ENCODE measurements around the gene ELMOD1. TPM values are rescaled to one million over a fixed set of nuclear protein-coding genes. Genes with fewer than 3 reads are reported as not detected.

Gene ELMOD1
- total and polyA plus RNA-seq, 4 donors: 0.14 to 0.42 TPM; not detected in 2

GRCh38 chr11:107707215-107707671, 116.3 kb downstream of the ELMOD1 start:
- Histone ChIP-seq H3K9ac (ENCODE audit: low read depth in 1 of 2, low read length in 2 of 2) (no peak overlapping the region), H3K4me3 (ENCODE audit: low read depth in 1 of 3, low read length in 3 of 3) (no peak overlapping the region), H3K9me3 (ENCODE audit: control insufficient read depth in 4 of 4, low read length in 3 of 4) (peaks cover 0 to 3% (median 0%) of the 10 kb centered on the region in 4 donors), H3K4me1 (ENCODE audit: control insufficient read depth in 4 of 4, insufficient read depth in 4 of 4, low read length in 3 of 4) (no peaks in the 10 kb centered on the region), H3K36me3 (ENCODE audit: control insufficient read depth in 4 of 4, insufficient read depth in 3 of 4, low read depth in 1 of 4, low read length in 3 of 4) (no peaks in the 10 kb centered on the region), H3K27me3 (ENCODE audit: control insufficient read depth in 4 of 4, insufficient read depth in 4 of 4, low read length in 3 of 4) (no peaks in the 10 kb centered on the region), H3K27ac (ENCODE audit: low read depth in 1 of 2, low read length in 2 of 2) (no peak overlapping the region)
- TF ChIP-seq JUND (IDR thresholded peaks at IDR 0.05): no peak
- no peak for TF ChIP-seq FOXA2 (IDR thresholded peaks at IDR 0.05)
- TF ChIP-seq RXRA (IDR thresholded peaks at IDR 0.05): no peak
- TF ChIP-seq ZBTB33 (IDR thresholded peaks at IDR 0.05): no peak
- TF ChIP-seq, protein P1, sequence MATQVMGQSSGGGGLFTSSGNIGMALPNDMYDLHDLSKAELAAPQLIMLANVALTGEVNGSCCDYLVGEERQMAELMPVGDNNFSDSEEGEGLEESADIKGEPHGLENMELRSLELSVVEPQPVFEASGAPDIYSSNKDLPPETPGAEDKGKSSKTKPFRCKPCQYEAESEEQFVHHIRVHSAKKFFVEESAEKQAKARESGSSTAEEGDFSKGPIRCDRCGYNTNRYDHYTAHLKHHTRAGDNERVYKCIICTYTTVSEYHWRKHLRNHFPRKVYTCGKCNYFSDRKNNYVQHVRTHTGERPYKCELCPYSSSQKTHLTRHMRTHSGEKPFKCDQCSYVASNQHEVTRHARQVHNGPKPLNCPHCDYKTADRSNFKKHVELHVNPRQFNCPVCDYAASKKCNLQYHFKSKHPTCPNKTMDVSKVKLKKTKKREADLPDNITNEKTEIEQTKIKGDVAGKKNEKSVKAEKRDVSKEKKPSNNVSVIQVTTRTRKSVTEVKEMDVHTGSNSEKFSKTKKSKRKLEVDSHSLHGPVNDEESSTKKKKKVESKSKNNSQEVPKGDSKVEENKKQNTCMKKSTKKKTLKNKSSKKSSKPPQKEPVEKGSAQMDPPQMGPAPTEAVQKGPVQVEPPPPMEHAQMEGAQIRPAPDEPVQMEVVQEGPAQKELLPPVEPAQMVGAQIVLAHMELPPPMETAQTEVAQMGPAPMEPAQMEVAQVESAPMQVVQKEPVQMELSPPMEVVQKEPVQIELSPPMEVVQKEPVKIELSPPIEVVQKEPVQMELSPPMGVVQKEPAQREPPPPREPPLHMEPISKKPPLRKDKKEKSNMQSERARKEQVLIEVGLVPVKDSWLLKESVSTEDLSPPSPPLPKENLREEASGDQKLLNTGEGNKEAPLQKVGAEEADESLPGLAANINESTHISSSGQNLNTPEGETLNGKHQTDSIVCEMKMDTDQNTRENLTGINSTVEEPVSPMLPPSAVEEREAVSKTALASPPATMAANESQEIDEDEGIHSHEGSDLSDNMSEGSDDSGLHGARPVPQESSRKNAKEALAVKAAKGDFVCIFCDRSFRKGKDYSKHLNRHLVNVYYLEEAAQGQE (IDR thresholded peaks at IDR 0.05): no peak
- TF ChIP-seq YY1 (IDR thresholded peaks at IDR 0.05): no peak
- TF ChIP-seq, protein P2, sequence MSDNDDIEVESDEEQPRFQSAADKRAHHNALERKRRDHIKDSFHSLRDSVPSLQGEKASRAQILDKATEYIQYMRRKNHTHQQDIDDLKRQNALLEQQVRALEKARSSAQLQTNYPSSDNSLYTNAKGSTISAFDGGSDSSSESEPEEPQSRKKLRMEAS (IDR thresholded peaks at IDR 0.05): no peak
- no peak for TF ChIP-seq HNF4G (IDR thresholded peaks at IDR 0.05)
- no peak for TF ChIP-seq HNF4A (conservative IDR thresholded peaks at IDR 0.05)
- TF ChIP-seq TAF1 (conservative IDR thresholded peaks at IDR 0.05): no peak
- TF ChIP-seq CTCF (IDR thresholded peaks at IDR 0.05; ENCODE audit: low read depth, low read length, missing input control): no peak
- 79% methylated on average over 3 of the region's 3 CpGs for WGBS
- no peak for DNase-seq (ENCODE audit: low spot score)

DNA sequence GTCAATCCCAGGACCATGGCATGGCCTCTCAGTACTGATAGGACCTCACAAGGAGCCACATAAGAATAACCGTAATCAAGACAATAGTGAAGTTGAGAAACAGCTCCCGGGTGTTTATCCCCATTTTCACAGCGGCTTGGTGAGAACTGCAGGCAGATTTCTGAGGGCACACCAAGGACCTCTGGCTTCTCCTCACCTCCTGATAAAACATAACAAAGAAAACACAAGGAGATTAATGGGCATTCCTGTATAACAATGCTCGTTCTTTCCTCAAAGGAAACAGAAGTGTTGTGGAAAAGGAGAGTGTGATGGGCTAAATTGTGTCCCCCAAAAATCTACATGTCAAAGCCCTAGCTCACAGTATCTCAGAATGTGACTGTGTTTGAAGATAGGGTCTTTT, 116.9 kb downstream of the ELMOD1 start:
- DNase-seq (ENCODE audit: low spot score): no peak
- 49% methylated on average over 4 of the region's 4 CpGs for WGBS
- H3K4me1 ChIP-seq (ENCODE audit: control insufficient read depth in 4 of 4, insufficient read depth in 4 of 4, low read length in 3 of 4): no peaks in the 10 kb centered on the region
- no peak overlapping the region for H3K27ac ChIP-seq (ENCODE audit: low read depth in 1 of 2, low read length in 2 of 2)
- no peak overlapping the region for H3K9ac ChIP-seq (ENCODE audit: low read depth in 1 of 2, low read length in 2 of 2)
- peaks cover 0 to 3% (median 0%) of the 10 kb centered on the region in 4 donors for H3K9me3 ChIP-seq (ENCODE audit: control insufficient read depth in 4 of 4, low read length in 3 of 4)
- no peaks in the 10 kb centered on the region for H3K36me3 ChIP-seq (ENCODE audit: control insufficient read depth in 4 of 4, insufficient read depth in 3 of 4, low read depth in 1 of 4, low read length in 3 of 4)
- no peak overlapping the region for H3K4me3 ChIP-seq (ENCODE audit: low read depth in 1 of 3, low read length in 3 of 3)
- H3K27me3 ChIP-seq (ENCODE audit: control insufficient read depth in 4 of 4, insufficient read depth in 4 of 4, low read length in 3 of 4): no peaks in the 10 kb centered on the region
- TF ChIP-seq NR2F2 (IDR thresholded peaks at IDR 0.05): no peak
- no peak for TF ChIP-seq JUND (IDR thresholded peaks at IDR 0.05)
- no peak for TF ChIP-seq ZBTB33 (IDR thresholded peaks at IDR 0.05)
- no peak for TF ChIP-seq EGR1 (IDR thresholded peaks at IDR 0.05; ENCODE audit: low read depth in 2 of 2)
- no peak for TF ChIP-seq RAD21 (IDR thresholded peaks at IDR 0.05)
- TF ChIP-seq, protein P2 (IDR thresholded peaks at IDR 0.05): no peak
